Left ventricle myocardium inferior (tissue), 1 donor: ENCODE measurements around the gene EFS. TPM values are rescaled to one million over a fixed set of nuclear protein-coding genes. Genes with fewer than 3 reads are reported as not detected.
"Not testable (repeated sequence)": the region's sequence is repeated elsewhere in the genome, so short reads cannot be mapped to it uniquely, and the experiment has no call there.

Experiments used
- DNase-seq: peaks from one replicate; pipeline ENCODE4 v3.0.0-alpha.2; 2020
- H3K27ac ChIP-seq: fragments of 200-600 bp; replicated peaks from 2 replicates; pipeline ENCODE4 v1.8.0; 2021
- H3K27me3 ChIP-seq: fragments of 200-600 bp; 2 replicates; pipeline ENCODE4 v1.8.0; 2021; ENCODE audit warnings: low read depth
- H3K36me3 ChIP-seq: fragments of 200-600 bp; 2 replicates; pipeline ENCODE4 v1.8.0; 2021
- H3K4me1 ChIP-seq: fragments of 200-600 bp; 2 replicates; pipeline ENCODE4 v1.8.0; 2021
- H3K4me3 ChIP-seq: fragments of 200-600 bp; 2 replicates; pipeline ENCODE4 v1.8.0; 2021; ENCODE audit warnings: mild to moderate bottlenecking, moderate library complexity
- H3K9me3 ChIP-seq: fragments of 200-600 bp; replicated peaks from 2 replicates; pipeline ENCODE4 v1.8.0; 2021
- CTCF ChIP-seq: fragments of 200-600 bp; IDR thresholded peaks from 2 replicates; pipeline ENCODE4 v1.8.0; 2021; ENCODE audit warnings: antibody characterized with exemption, mild to moderate bottlenecking, borderline replicate concordance
- intact Hi-C: fragments of 100-400 bp; cut with micrococcal nuclease; formaldehyde crosslinking; loops from one replicate; pipeline ENCODE4 v1.11.0; 2022
- total RNA-seq: library from RNA; stranded (reverse); fragmentation: NEBNext Ultra II Directional; extraction: Animal tissue kit (Norgen Biotek cat#: 25700); gene quantifications from one replicate; pipeline ENCODE4 v1.2.1, GENCODE V29; 2021
- donor health status: DM: no; HTN: yes; CAD: no; lungs with severe emphysema.

EFS gene
- total RNA-seq, 1 donor from 2014 or later: 3.6 TPM

GRCh38 chr14:23402296-23403138 lies 37.5 kb upstream of the EFS start:
- H3K4me1 ChIP-seq: peaks cover 69% of the 10 kb centered on the region
- H3K27ac ChIP-seq: peak overlapping the region; percentile 91
- TF ChIP-seq CTCF: no peak
- peaks cover 11% of the 10 kb centered on the region for H3K27me3 ChIP-seq
- peak; percentile 16 for DNase-seq
- peaks cover 74% of the 10 kb centered on the region for H3K36me3 ChIP-seq
- H3K9me3 ChIP-seq: no peaks in the 10 kb centered on the region
- intact Hi-C loops: no loop called here
- H3K4me3 ChIP-seq: peak overlapping the region; percentile 65

GRCh38 chr14:23401291-23401690 lies 36.3 kb upstream of the EFS start:
- peaks cover 80% of the 10 kb centered on the region for H3K36me3 ChIP-seq

GRCh38 chr14:23400496-23401149 lies 35.7 kb upstream of the EFS start:
- H3K9me3 ChIP-seq, intact Hi-C loops: not testable (repeated sequence)
- Histone ChIP-seq H3K4me3 (peak overlapping the region; percentile 65), H3K27me3 (peaks cover 11% of the 10 kb centered on the region), H3K27ac (peak overlapping the region; percentile 91), H3K36me3 (peaks cover 73% of the 10 kb centered on the region), H3K4me1 (peaks cover 71% of the 10 kb centered on the region)
- peak; percentile 13 for DNase-seq

More at GRCh38 chr14:23401291-23401690, 36.3 kb upstream of the EFS start:
- no peaks in the 10 kb centered on the region for H3K9me3 ChIP-seq
- intact Hi-C loops: no loop called here
- peak; percentile 11 for DNase-seq
- H3K27me3 ChIP-seq: peaks cover 11% of the 10 kb centered on the region
- H3K4me3 ChIP-seq: peak overlapping the region; percentile 65
- peak overlapping the region; percentile 91 for H3K27ac ChIP-seq
- TF ChIP-seq CTCF: no peak
- H3K4me1 ChIP-seq: peaks cover 76% of the 10 kb centered on the region

- TF ChIP-seq CTCF: no peak
- Histone ChIP-seq H3K27ac (peak overlapping the region; percentile 58), H3K36me3 (peaks cover 64% of the 10 kb centered on the region), H3K4me1 (peaks cover 61% of the 10 kb centered on the region), H3K9me3 (no peaks in the 10 kb centered on the region), H3K27me3 (peaks cover 5% of the 10 kb centered on the region), H3K4me3 (peak overlapping the region; percentile 65)
- DNase-seq: peak; percentile 12
- intact Hi-C loops: no loop called here
These were observed 34.6 kb upstream of the EFS start for GRCh38 chr14:23399591-23399990.

- DNase-seq: peak; percentile 12
- intact Hi-C loops: no loop called here
- Histone ChIP-seq H3K27me3 (peaks cover 5% of the 10 kb centered on the region), H3K27ac (peak overlapping the region; percentile 58), H3K4me3 (peak overlapping the region; percentile 9), H3K36me3 (peaks cover 61% of the 10 kb centered on the region), H3K4me1 (peaks cover 57% of the 10 kb centered on the region), H3K9me3 (no peaks in the 10 kb centered on the region)
- TF ChIP-seq CTCF: no peak
These were observed 34.2 kb upstream of the EFS start for GRCh38 chr14:23399136-23399535.

GRCh38 chr14:23398348-23398747 lies 33.4 kb upstream of the EFS start:
- peaks cover 62% of the 10 kb centered on the region for H3K36me3 ChIP-seq
- H3K9me3 ChIP-seq: no peaks in the 10 kb centered on the region

More at GRCh38 chr14:23398348-23398747, 33.4 kb upstream of the EFS start:
- H3K27me3 ChIP-seq: peaks cover 5% of the 10 kb centered on the region
- H3K4me3 ChIP-seq: peak overlapping the region; percentile 9
- intact Hi-C loops: no loop called here
- peak overlapping the region; percentile 58 for H3K27ac ChIP-seq
- TF ChIP-seq CTCF: no peak
- H3K4me1 ChIP-seq: peaks cover 54% of the 10 kb centered on the region
- DNase-seq: no peak
